GM18909 (cell line): ENCODE data around the gene PHKA1.
"Not testable (repeated sequence)": the region's sequence is repeated elsewhere in the genome, so short reads cannot be mapped to it uniquely, and the experiment has no call there.

Experiments
- ATAC-seq: cut with Tn5 transposase; IDR thresholded peaks from one replicate; pipeline ENCODE4 v1.9.1; 2021; ENCODE audit warnings: mild to moderate bottlenecking; ENCODE audit not compliant: unreplicated experiment, poor library complexity

The PHKA1 gene

GRCh38 chrX:72576141-72576894, 137.8 kb downstream of the PHKA1 start:
- no peak for ATAC-seq

GRCh38 chrX:72573158-72573511, 141.0 kb downstream of the PHKA1 start:
- ATAC-seq = peak; percentile 28

- peak; percentile 96 for ATAC-seq
Measured at GRCh38 chrX:72572248-72573157, 141.6 kb downstream of the PHKA1 start, which contains the start of gene HDAC8. HDAC8 (minus strand) TSS chrX:72572843; CDS start chrX:72572761, 82 bp downstream.

- no peak for ATAC-seq
Measured at GRCh38 chrX:72569786-72570185, 144.3 kb downstream of the PHKA1 start.

GRCh38 chrX:72568406-72569092, 145.6 kb downstream of the PHKA1 start:
- ATAC-seq = no peak

- ATAC-seq = no peak
Measured at GRCh38 chrX:72566448-72566847, 147.7 kb downstream of the PHKA1 start.

GRCh38 chrX:72559655-72560054, 154.5 kb downstream of the PHKA1 start:
- not testable (repeated sequence) for ATAC-seq

GRCh38 chrX:72554448-72555140, 159.5 kb downstream of the PHKA1 start:
- ATAC-seq = no peak

GRCh38 chrX:72552443-72552842, 161.7 kb downstream of the PHKA1 start:
- ATAC-seq = not testable (repeated sequence)

- ATAC-seq = no peak
Measured at GRCh38 chrX:72545990-72546389, 168.1 kb downstream of the PHKA1 start.

GRCh38 chrX:72540318-72540717, 173.8 kb downstream of the PHKA1 start:
- ATAC-seq = no peak

- no peak for ATAC-seq
Measured at GRCh38 chrX:72539822-72540221, 174.3 kb downstream of the PHKA1 start.

- ATAC-seq = no peak
Measured at GRCh38 chrX:72536542-72536941, 177.6 kb downstream of the PHKA1 start.

- ATAC-seq = no peak
Measured at GRCh38 chrX:72532366-72532765, 181.7 kb downstream of the PHKA1 start.
